ENCODE results near the gene RAB44.

Gene RAB44

GRCh38 chr6:36678488-36679042 lies 19.1 kb upstream of the RAB44 start, which contains the start of gene CDKN1A:
TSS of gene CDKN1A (plus strand) at chr6:36678714. CDS start at chr6:36684102, 5,388 bp downstream.
- peak; percentile 74 for ATAC-seq
- H3K4me1 Mint-ChIP-seq: peaks cover 73% of the 10 kb centered on the region
- peak; percentile 79 for DNase-seq
- H3K27me3 Mint-ChIP-seq: peaks cover 16% of the 10 kb centered on the region
- no peaks in the 10 kb centered on the region for H3K9me3 Mint-ChIP-seq
- peak within 1 kb of the TSS; percentile 98 to 100 for H3K4me3 Mint-ChIP-seq
- peak within 1 kb of the TSS; percentile 95 to 97 for H3K27ac Mint-ChIP-seq

DNA sequence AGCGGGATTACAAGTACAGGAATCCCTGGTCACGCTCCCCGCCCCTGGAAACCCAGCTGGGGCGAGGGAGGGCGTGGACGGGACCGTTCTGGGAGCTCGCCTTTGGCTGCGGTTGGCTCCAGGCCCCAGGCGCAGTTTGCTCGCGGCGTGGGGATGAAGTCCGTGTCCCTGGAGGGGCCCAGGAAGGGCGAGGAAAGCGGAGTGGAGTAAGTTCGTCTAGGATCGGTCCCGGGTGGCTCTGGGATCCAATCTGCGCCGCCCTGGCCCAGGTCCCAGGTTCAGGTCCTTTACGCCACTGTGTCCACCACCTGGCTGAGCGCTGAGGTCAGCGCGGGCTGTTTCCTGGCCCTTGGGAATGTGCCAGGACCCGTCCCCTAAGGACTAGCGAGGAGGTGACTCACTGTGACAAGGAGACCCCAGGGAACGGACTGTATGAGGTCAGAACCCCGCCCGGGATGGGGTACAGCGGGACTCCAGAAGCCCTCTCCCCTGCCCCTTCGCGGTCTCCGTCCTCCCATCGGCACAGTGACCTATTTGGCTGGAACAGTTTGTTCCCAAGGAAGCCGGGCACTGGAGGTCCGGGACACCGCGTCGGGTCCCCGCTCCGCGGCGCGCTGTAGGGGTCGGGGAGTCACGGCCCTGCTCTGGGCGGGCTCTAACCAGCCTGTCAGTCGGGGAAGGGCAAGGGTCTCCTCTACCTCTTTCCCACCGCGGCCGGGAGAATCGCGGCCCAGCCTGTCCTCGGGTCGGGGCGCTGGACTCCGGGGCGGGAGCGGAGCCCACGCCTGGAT lies 18.4 kb upstream of the RAB44 start:
- H3K9me3 Mint-ChIP-seq: no peaks in the 10 kb centered on the region
- no peak for ATAC-seq
- peak overlapping the region; percentile 98 to 100 for H3K4me3 Mint-ChIP-seq
- H3K4me1 Mint-ChIP-seq: peaks cover 77% of the 10 kb centered on the region
- peaks cover 16% of the 10 kb centered on the region for H3K27me3 Mint-ChIP-seq
- H3K27ac Mint-ChIP-seq: peak overlapping the region; percentile 95 to 97
- peak; percentile 26 to 47 for DNase-seq

- H3K4me3 Mint-ChIP-seq: peak overlapping the region; percentile 11 to 62
- H3K9me3 Mint-ChIP-seq: no peaks in the 10 kb centered on the region
- peak overlapping the region in 1 of 2 donors; percentile 80 for H3K27ac Mint-ChIP-seq
- peaks cover 8% of the 10 kb centered on the region for H3K27me3 Mint-ChIP-seq
- ATAC-seq (peak; percentile 57), DNase-seq (peak; percentile 24 to 74)
- H3K4me1 Mint-ChIP-seq: peaks cover 64% of the 10 kb centered on the region
Measured at GRCh38 chr6:36682328-36683144, 15.1 kb upstream of the RAB44 start.

GRCh38 chr6:36683145-36683655 lies 14.4 kb upstream of the RAB44 start:
- H3K4me1 Mint-ChIP-seq: peaks cover 57% of the 10 kb centered on the region

GRCh38 chr6:36683656-36684446 lies 13.8 kb upstream of the RAB44 start:
- Mint-ChIP-seq H3K27me3 (no peaks in the 10 kb centered on the region), H3K4me3 (no peak overlapping the region), H3K27ac (no peak overlapping the region), H3K4me1 (peaks cover 51% of the 10 kb centered on the region), H3K9me3 (no peaks in the 10 kb centered on the region)
- DNase-seq (no peak), ATAC-seq (no peak)

More at GRCh38 chr6:36683145-36683655, 14.4 kb upstream of the RAB44 start:
- ATAC-seq: no peak
- H3K4me3 Mint-ChIP-seq: no peak overlapping the region
- no peaks in the 10 kb centered on the region for H3K9me3 Mint-ChIP-seq
- DNase-seq: no peak
- H3K27me3 Mint-ChIP-seq: peaks cover 1% of the 10 kb centered on the region
- H3K27ac Mint-ChIP-seq: no peak overlapping the region

DNA sequence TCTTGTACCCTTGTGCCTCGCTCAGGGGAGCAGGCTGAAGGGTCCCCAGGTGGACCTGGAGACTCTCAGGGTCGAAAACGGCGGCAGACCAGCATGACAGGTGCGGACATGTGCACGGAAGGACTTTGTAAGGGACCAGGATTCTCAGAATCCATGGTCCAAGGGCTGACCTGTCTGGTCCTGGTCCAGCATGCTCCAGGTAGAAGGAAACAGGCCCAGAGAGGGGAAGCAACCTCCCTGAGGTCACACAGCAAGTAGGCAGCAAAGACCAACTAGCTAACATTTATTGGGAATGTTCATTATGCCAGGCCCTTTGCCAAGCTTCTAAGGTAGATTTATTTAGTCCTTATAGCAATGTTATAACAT lies 13.2 kb upstream of the RAB44 start:
- DNase-seq (no peak), ATAC-seq (no peak)
- no peak overlapping the region for H3K27ac Mint-ChIP-seq
- no peaks in the 10 kb centered on the region for H3K27me3 Mint-ChIP-seq
- peaks cover 48% of the 10 kb centered on the region for H3K4me1 Mint-ChIP-seq
- H3K9me3 Mint-ChIP-seq: no peaks in the 10 kb centered on the region
- H3K4me3 Mint-ChIP-seq: no peak overlapping the region

- no peak overlapping the region for H3K27ac Mint-ChIP-seq
- H3K9me3 Mint-ChIP-seq: no peaks in the 10 kb centered on the region
- H3K27me3 Mint-ChIP-seq: no peaks in the 10 kb centered on the region
- H3K4me3 Mint-ChIP-seq: no peak overlapping the region
- peaks cover 42% of the 10 kb centered on the region for H3K4me1 Mint-ChIP-seq
- ATAC-seq (no peak), DNase-seq (no peak)
Measured at GRCh38 chr6:36685166-36685924, 12.3 kb upstream of the RAB44 start.

GRCh38 chr6:36685926-36686667 lies 11.5 kb upstream of the RAB44 start:
- Mint-ChIP-seq H3K4me1 (peaks cover 35% of the 10 kb centered on the region), H3K27ac (peak overlapping the region in 1 of 2 donors; percentile 30), H3K27me3 (no peaks in the 10 kb centered on the region), H3K4me3 (no peak overlapping the region), H3K9me3 (no peaks in the 10 kb centered on the region)
- ATAC-seq (no peak), DNase-seq (no peak)

DNA sequence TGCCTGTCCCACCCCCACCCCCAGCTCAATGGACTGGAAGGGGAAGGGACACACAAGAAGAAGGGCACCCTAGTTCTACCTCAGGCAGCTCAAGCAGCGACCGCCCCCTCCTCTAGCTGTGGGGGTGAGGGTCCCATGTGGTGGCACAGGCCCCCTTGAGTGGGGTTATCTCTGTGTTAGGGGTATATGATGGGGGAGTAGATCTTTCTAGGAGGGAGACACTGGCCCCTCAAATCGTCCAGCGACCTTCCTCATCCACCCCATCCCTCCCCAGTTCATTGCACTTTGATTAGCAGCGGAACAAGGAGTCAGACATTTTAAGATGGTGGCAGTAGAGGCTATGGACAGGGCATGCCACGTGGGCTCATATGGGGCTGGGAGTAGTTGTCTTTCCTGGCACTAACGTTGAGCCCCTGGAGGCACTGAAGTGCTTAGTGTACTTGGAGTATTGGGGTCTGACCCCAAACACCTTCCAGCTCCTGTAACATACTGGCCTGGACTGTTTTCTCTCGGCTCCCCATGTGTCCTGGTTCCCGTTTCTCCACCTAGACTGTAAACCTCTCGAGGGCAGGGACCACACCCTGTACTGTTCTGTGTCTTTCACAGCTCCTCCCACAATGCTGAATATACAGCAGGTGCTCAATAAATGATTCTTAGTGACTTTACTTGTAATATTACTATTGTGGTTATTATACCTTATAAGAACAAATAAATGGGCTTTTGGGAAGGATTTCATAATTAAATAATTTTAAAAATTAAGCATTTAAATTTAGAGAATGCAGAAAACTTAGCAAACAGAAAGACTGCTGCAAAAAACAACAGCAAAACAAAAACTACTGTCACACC lies 10.7 kb upstream of the RAB44 start:
- Mint-ChIP-seq H3K27me3 (no peaks in the 10 kb centered on the region), H3K4me3 (no peak overlapping the region), H3K9me3 (no peaks in the 10 kb centered on the region), H3K27ac (peak overlapping the region in 1 of 2 donors; percentile 30), H3K4me1 (peaks cover 27% of the 10 kb centered on the region)
- ATAC-seq: no peak
- no peak for DNase-seq

- no peak for DNase-seq
- no peaks in the 10 kb centered on the region for H3K9me3 Mint-ChIP-seq
- no peak overlapping the region for H3K27ac Mint-ChIP-seq
- H3K4me1 Mint-ChIP-seq: peaks cover 19% of the 10 kb centered on the region
- H3K27me3 Mint-ChIP-seq: no peaks in the 10 kb centered on the region
- ATAC-seq: no peak
- no peak overlapping the region for H3K4me3 Mint-ChIP-seq
Measured at GRCh38 chr6:36688063-36688738, 9.4 kb upstream of the RAB44 start.

DNA sequence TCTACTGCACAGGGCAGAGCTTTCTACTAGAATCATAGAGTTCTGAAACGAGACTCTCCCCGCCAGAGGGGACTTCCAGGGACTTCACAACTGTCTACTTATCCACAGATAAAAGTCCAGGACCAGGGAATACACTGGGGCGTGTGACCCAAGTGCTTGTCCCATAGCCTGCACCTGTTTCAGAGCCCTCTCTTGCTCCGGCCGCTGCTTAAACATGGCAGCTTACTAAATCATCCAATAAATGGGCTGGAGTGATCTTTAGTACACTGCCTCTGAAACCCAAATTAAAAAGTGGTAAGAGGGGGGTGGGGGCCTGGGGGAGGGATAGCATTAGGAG lies 8.9 kb upstream of the RAB44 start:
- H3K9me3 Mint-ChIP-seq: no peaks in the 10 kb centered on the region

DNA sequence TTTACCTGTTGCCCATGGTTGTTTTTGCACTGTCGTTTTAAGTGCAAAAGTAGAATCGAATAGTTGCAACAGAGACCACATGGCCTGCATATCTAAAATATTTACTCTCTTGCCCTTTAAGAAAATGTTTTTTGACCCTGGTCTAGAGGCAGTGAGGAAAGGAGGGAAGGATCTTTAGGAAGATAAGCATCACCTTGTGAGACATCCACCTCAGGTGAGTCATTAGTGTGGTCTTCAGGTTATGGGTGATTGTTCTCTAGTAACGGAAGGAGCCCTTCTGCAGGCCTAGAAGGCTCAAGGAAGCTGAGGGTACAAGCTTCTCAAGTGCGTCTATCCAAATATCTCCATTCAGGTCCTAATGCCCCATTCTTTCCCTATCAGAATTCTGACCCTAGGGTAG lies 6.6 kb upstream of the RAB44 start:
- Mint-ChIP-seq H3K27me3 (no peaks in the 10 kb centered on the region), H3K9me3 (no peaks in the 10 kb centered on the region), H3K4me1 (peaks cover 13% of the 10 kb centered on the region), H3K27ac (no peak overlapping the region), H3K4me3 (no peak overlapping the region)
- DNase-seq: no peak
- no peak for ATAC-seq

More for the DNA sequence above, 8.9 kb upstream of the RAB44 start:
- Mint-ChIP-seq H3K27me3 (no peaks in the 10 kb centered on the region), H3K27ac (no peak overlapping the region), H3K4me1 (peaks cover 14% of the 10 kb centered on the region), H3K4me3 (no peak overlapping the region)
- ATAC-seq: no peak
- DNase-seq: no peak

- H3K9me3 Mint-ChIP-seq: no peaks in the 10 kb centered on the region
- DNase-seq: no peak
- H3K27ac Mint-ChIP-seq: no peak overlapping the region
- peaks cover 17% of the 10 kb centered on the region for H3K4me1 Mint-ChIP-seq
- H3K4me3 Mint-ChIP-seq: no peak overlapping the region
- no peaks in the 10 kb centered on the region for H3K27me3 Mint-ChIP-seq
- ATAC-seq: no peak
Measured at GRCh38 chr6:36691612-36692011, 6.0 kb upstream of the RAB44 start.
